PFSK-1 (cell line): ENCODE results near the gene GLRX5.

Experiments
- FOXP2 ChIP-seq: optimal IDR thresholded peaks from 2 replicates; pipeline ENCODE3; 2011; ENCODE audit warnings: borderline replicate concordance, control low read depth, inconsistent platforms; ENCODE audit not compliant: insufficient read depth; ENCODE audit errors: extremely low read length, extremely low read depth
- POLR2AphosphoS5 ChIP-seq: IDR thresholded peaks from 2 replicates; pipeline ENCODE4 v1.6.1; 2012; ENCODE audit warnings: low read depth, mild to moderate bottlenecking, control low read depth, low read length, moderate library complexity
- REST ChIP-seq, 2 experiments: IDR thresholded peaks; 2 replicates each; pipeline versions ENCODE4 v1.6.1 to v1.8.0; 2011 to 2012; ENCODE audit warnings: low read depth in 2 of 2, low read length in 2 of 2, control low read depth in 1 of 2, inconsistent platforms in 1 of 2, mild to moderate bottlenecking in 1 of 2, moderate library complexity in 1 of 2; ENCODE audit not compliant: insufficient read depth in 1 of 2
- SIN3A ChIP-seq: IDR thresholded peaks from 2 replicates; pipeline ENCODE4 v1.6.1; 2012; ENCODE audit warnings: mild to moderate bottlenecking, low read length, moderate library complexity, borderline replicate concordance; ENCODE audit not compliant: insufficient read depth
- TAF1 ChIP-seq: IDR thresholded peaks from 2 replicates; pipeline ENCODE4 v1.6.1; 2012; ENCODE audit warnings: low read length, control low read depth, borderline replicate concordance; ENCODE audit not compliant: insufficient read depth

The GLRX5 gene

GRCh38 chr14:95513291-95513690 is 21.6 kb upstream of the GLRX5 start:
- TF ChIP-seq FOXP2 (no peak), TAF1 (no peak)

- TF ChIP-seq POLR2AphosphoS5, result no peak
- no peak for TF ChIP-seq SIN3A
- no peak for TF ChIP-seq REST (IDR thresholded peaks at IDR 0.05; ENCODE audit: insufficient read depth in 1 of 2, low read depth in 2 of 2, low read length in 2 of 2)
- no peak for TF ChIP-seq TAF1
- no peak for TF ChIP-seq FOXP2
Observed at GRCh38 chr14:95514131-95515079, 20.4 kb upstream of the GLRX5 start.

GRCh38 chr14:95515080-95515489 is 19.8 kb upstream of the GLRX5 start:
- TF ChIP-seq FOXP2 (no peak), POLR2AphosphoS5 (no peak), TAF1 (no peak)

GRCh38 chr14:95515596-95516552 is 19.0 kb upstream of the GLRX5 start:
- no peak for TF ChIP-seq FOXP2
- no peak for TF ChIP-seq POLR2AphosphoS5
- TF ChIP-seq REST (IDR thresholded peaks at IDR 0.05; ENCODE audit: insufficient read depth in 1 of 2, low read depth in 2 of 2, low read length in 2 of 2), result no peak
- no peak for TF ChIP-seq TAF1
- no peak for TF ChIP-seq SIN3A

- TF ChIP-seq FOXP2 (no peak), REST (IDR thresholded peaks at IDR 0.05; ENCODE audit: insufficient read depth in 1 of 2, low read depth in 2 of 2, low read length in 2 of 2) (no peak), SIN3A (no peak)
Observed at GRCh38 chr14:95516554-95517181, 18.2 kb upstream of the GLRX5 start, which contains the start of gene SYNE3. Gene SYNE3 (minus strand): TSS chr14:95516650. CDS start chr14:95475821, 40,829 bp downstream.
